Prostate gland (tissue), 2 donors: Measurements from ENCODE around the gene MYL12B.

ENCODE experiments used
- POLR2A ChIP-seq: fragments of 450-650 bp; IDR thresholded peaks from one replicate; pipeline ENCODE4 v1.6.1; 2016; ENCODE audit warnings: antibody characterized with exemption, mild to moderate bottlenecking
- POLR2AphosphoS5 ChIP-seq: sonication (generic); formaldehyde crosslinking; IDR thresholded peaks from one replicate; pipeline ENCODE4 v1.6.1; 2017; ENCODE audit warnings: antibody characterized with exemption
- TF ChIP-seq, protein P1 (sequence below), 4 experiments: fragments of 200-600 bp in 2 of 4; fragments of 450-650 bp in 2 of 4; sonication (generic) in 2 of 4; IDR thresholded peaks; 1 replicate in 3 of 4; 2 replicates in 1 of 4; pipeline ENCODE4 v1.5.1; 2016 to 2019; ENCODE audit warnings: antibody characterized with exemption in 4 of 4, mild to moderate bottlenecking in 2 of 4, moderate library complexity in 2 of 4

DNA sequence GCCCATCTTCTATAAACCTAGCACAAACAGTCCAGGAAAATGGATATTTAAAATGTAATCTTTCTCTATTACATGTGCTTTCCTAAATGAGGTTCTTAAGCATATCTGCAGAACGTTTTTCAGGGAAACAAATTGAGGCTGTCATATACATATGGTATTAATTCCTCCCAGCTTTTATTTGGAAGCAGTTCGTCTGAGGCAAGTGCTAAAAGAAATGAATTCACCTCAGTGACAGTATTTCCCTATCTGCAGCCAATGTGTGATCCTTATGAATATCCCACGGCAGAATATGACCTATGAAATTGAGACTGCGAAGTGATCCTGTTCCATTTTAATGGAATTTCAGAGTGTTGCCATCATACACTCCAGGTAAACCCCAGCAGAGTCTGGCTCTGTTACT is 49.3 kb upstream of the MYL12B start:
- TF ChIP-seq, protein P1, sequence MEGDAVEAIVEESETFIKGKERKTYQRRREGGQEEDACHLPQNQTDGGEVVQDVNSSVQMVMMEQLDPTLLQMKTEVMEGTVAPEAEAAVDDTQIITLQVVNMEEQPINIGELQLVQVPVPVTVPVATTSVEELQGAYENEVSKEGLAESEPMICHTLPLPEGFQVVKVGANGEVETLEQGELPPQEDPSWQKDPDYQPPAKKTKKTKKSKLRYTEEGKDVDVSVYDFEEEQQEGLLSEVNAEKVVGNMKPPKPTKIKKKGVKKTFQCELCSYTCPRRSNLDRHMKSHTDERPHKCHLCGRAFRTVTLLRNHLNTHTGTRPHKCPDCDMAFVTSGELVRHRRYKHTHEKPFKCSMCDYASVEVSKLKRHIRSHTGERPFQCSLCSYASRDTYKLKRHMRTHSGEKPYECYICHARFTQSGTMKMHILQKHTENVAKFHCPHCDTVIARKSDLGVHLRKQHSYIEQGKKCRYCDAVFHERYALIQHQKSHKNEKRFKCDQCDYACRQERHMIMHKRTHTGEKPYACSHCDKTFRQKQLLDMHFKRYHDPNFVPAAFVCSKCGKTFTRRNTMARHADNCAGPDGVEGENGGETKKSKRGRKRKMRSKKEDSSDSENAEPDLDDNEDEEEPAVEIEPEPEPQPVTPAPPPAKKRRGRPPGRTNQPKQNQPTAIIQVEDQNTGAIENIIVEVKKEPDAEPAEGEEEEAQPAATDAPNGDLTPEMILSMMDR (IDR thresholded peaks at IDR 0.05), result no peak
- TF ChIP-seq POLR2AphosphoS5 (no peak), POLR2A (no peak)
